ENCODE data around the gene ODC1. TPM values are rescaled to one million over a fixed set of nuclear protein-coding genes. Genes with fewer than 3 reads are reported as not detected.

The ODC1 gene
- polyA plus RNA-seq, 1 experiment, result 86.9 TPM

- no peak for TF ChIP-seq CTCF (IDR thresholded peaks at IDR 0.05; ENCODE audit: insufficient read depth, low read depth, low read length)
- Histone ChIP-seq H3K4me3 (ENCODE audit: low read depth, low read length) (no peak overlapping the region), H3K36me3 (ENCODE audit: control insufficient read depth, insufficient read depth, low read length) (no peaks in the 10 kb centered on the region), H3K27me3 (ENCODE audit: control insufficient read depth, insufficient read depth, low read length) (no peaks in the 10 kb centered on the region)
- POLR2A ChIA-PET, result no interaction called here
- DNase-seq (ENCODE audit: low read depth), result no peak
- CTCF ChIA-PET, result interaction anchor here (0.9 to 8.1 kb wide), 5 partner anchors 9 to 338 kb away, joined by 3 to 136 read pairs (median 16); partner anchors contain the start of gene RRM2
Observed at GRCh38 chr2:10410823-10411437, 37.2 kb downstream of the ODC1 start.

GRCh38 chr2:10410001-10410822 lies 37.9 kb downstream of the ODC1 start:
- no peak for DNase-seq (ENCODE audit: low read depth)
- CTCF ChIA-PET, result interaction anchor here (0.6 to 8.1 kb wide), 31 partner anchors 8 to 338 kb away, joined by 3 to 136 read pairs (median 6); partner anchors contain the start of genes CYS1, HPCAL1 and RRM2
- H3K36me3 ChIP-seq (ENCODE audit: control insufficient read depth, insufficient read depth, low read length), result no peaks in the 10 kb centered on the region
- TF ChIP-seq CTCF (IDR thresholded peaks at IDR 0.05; ENCODE audit: insufficient read depth, low read depth, low read length), result no peak
- H3K4me3 ChIP-seq (ENCODE audit: low read depth, low read length), result no peak overlapping the region
- POLR2A ChIA-PET, result interaction anchor here (0.6 kb wide), 1 partner anchor 354 kb away, joined by 3 read pairs; no protein-coding TSS in a partner anchor
- H3K27me3 ChIP-seq (ENCODE audit: control insufficient read depth, insufficient read depth, low read length), result no peaks in the 10 kb centered on the region

GRCh38 chr2:10408649-10409579 lies 39.2 kb downstream of the ODC1 start:
- Histone ChIP-seq H3K4me3 (ENCODE audit: low read depth, low read length) (no peak overlapping the region), H3K27me3 (ENCODE audit: control insufficient read depth, insufficient read depth, low read length) (no peaks in the 10 kb centered on the region), H3K36me3 (ENCODE audit: control insufficient read depth, insufficient read depth, low read length) (no peaks in the 10 kb centered on the region)
- DNase-seq (ENCODE audit: low read depth), result no peak
- ChIA-PET POLR2A (no interaction called here), CTCF (interaction anchor here (0.6 to 8.1 kb wide), 53 partner anchors 10 to 597 kb away, joined by 3 to 136 read pairs (median 4); partner anchors contain the start of genes CYS1, HPCAL1, ODC1 and RRM2)
- TF ChIP-seq CTCF (IDR thresholded peaks at IDR 0.05; ENCODE audit: insufficient read depth, low read depth, low read length), result peak; percentile 98

- TF ChIP-seq CTCF (IDR thresholded peaks at IDR 0.05; ENCODE audit: insufficient read depth, low read depth, low read length), result no peak
- Histone ChIP-seq H3K4me3 (ENCODE audit: low read depth, low read length) (no peak overlapping the region), H3K36me3 (ENCODE audit: control insufficient read depth, insufficient read depth, low read length) (no peaks in the 10 kb centered on the region), H3K27me3 (ENCODE audit: control insufficient read depth, insufficient read depth, low read length) (no peaks in the 10 kb centered on the region)
- DNase-seq (ENCODE audit: low read depth), result no peak
- POLR2A ChIA-PET, result no interaction called here
- CTCF ChIA-PET, result interaction anchor here (0.6 to 8.1 kb wide), 30 partner anchors 10 to 485 kb away, joined by 3 to 136 read pairs (median 6); partner anchors contain the start of genes CYS1, HPCAL1, ODC1 and RRM2
Observed at GRCh38 chr2:10407841-10408648, 40.1 kb downstream of the ODC1 start.
